Suprapubic skin (tissue), 4 donors: ENCODE results near the gene NDUFS5. TPM values are rescaled to one million over a fixed set of nuclear protein-coding genes. Genes with fewer than 3 reads are reported as not detected.
A peak's percentile ranks its signal among the peaks of the same experiment; 100 is the strongest.

Experiments used
- DNase-seq, 2 donors: peaks; one replicate each; pipeline ENCODE4 v3.0.0-alpha.2; 2019; ENCODE audit warnings: low spot score in 2 of 2
- H3K27ac ChIP-seq: fragments of 200-600 bp; sonication (generic); one replicate; pipeline ENCODE4 v1.5.1; 2019
- H3K27me3 ChIP-seq: fragments of 200-600 bp; sonication (generic); one replicate; pipeline ENCODE4 v1.5.1; 2019
- H3K36me3 ChIP-seq: fragments of 200-600 bp; sonication (generic); one replicate; pipeline ENCODE4 v1.5.1; 2019
- H3K4me1 ChIP-seq: fragments of 200-600 bp; sonication (generic); one replicate; pipeline ENCODE4 v1.5.1; 2019
- H3K4me3 ChIP-seq: fragments of 200-600 bp; sonication (generic); one replicate; pipeline ENCODE4 v1.5.1; 2019; ENCODE audit warnings: mild to moderate bottlenecking
- H3K9me3 ChIP-seq: fragments of 200-600 bp; sonication (generic); one replicate; pipeline ENCODE4 v1.5.1; 2019
- EP300 ChIP-seq: sonication (generic); formaldehyde crosslinking; IDR thresholded peaks from one replicate; pipeline ENCODE4 v1.6.1; 2017; ENCODE audit warnings: antibody characterized with exemption
- POLR2A ChIP-seq, 2 donors: fragments of 450-650 bp; IDR thresholded peaks; one replicate each; pipeline ENCODE4 v1.6.1; 2017; ENCODE audit warnings: antibody characterized with exemption in 2 of 2, mild to moderate bottlenecking in 2 of 2, moderate library complexity in 2 of 2
- POLR2AphosphoS5 ChIP-seq, 3 donors: sonication (generic); formaldehyde crosslinking; IDR thresholded peaks; one replicate each; pipeline ENCODE4 v1.6.1; 2017; ENCODE audit warnings: antibody characterized with exemption in 3 of 3
- WGBS: methylation state at CpG from one replicate; pipeline ENCODE4 v1.1.5; 2018; 5-methylcytosine and 5-hydroxymethylcytosine counted together
- total RNA-seq, 4 donors: library from RNA; depleted of rRNA; stranded (reverse); fragments of >200 nt; gene quantifications; one replicate each; pipeline ENCODE4 v1.1.0, GENCODE V29; 2016
- TF ChIP-seq, protein P1 (sequence below), 2 donors: fragments of 200-600 bp in 1 of 2; fragments of 450-650 bp in 1 of 2; sonication (generic) in 1 of 2; IDR thresholded peaks; one replicate each; pipeline ENCODE4 v1.5.1; 2016 to 2019; ENCODE audit warnings: antibody characterized with exemption in 2 of 2, mild to moderate bottlenecking in 1 of 2, moderate library complexity in 1 of 2

The NDUFS5 gene
- total RNA-seq, 4 donors from 2014 or later, result 314 to 371 (median 352) TPM

- peak within 1 kb of the TSS; percentile 96 for H3K27ac ChIP-seq
- DNase-seq, result peak; percentile 98 to 99
- under 1% methylated on average over 34 of the region's 76 CpGs for WGBS
- TF ChIP-seq, protein P1, sequence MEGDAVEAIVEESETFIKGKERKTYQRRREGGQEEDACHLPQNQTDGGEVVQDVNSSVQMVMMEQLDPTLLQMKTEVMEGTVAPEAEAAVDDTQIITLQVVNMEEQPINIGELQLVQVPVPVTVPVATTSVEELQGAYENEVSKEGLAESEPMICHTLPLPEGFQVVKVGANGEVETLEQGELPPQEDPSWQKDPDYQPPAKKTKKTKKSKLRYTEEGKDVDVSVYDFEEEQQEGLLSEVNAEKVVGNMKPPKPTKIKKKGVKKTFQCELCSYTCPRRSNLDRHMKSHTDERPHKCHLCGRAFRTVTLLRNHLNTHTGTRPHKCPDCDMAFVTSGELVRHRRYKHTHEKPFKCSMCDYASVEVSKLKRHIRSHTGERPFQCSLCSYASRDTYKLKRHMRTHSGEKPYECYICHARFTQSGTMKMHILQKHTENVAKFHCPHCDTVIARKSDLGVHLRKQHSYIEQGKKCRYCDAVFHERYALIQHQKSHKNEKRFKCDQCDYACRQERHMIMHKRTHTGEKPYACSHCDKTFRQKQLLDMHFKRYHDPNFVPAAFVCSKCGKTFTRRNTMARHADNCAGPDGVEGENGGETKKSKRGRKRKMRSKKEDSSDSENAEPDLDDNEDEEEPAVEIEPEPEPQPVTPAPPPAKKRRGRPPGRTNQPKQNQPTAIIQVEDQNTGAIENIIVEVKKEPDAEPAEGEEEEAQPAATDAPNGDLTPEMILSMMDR (IDR thresholded peaks at IDR 0.05), result peak in 1 of 2 donors; percentile 38
- TF ChIP-seq POLR2A (IDR thresholded peaks at IDR 0.05) (peak; percentile 38 to 89), EP300 (no peak), POLR2AphosphoS5 (IDR thresholded peaks at IDR 0.05) (peak in 2 of 3 donors; percentile 65 to 81)
- no peaks in the 10 kb centered on the region for H3K27me3 ChIP-seq
- peak within 1 kb of the TSS; percentile 99 for H3K4me3 ChIP-seq
- H3K36me3 ChIP-seq, result no peaks in the 10 kb centered on the region
- H3K4me1 ChIP-seq, result peaks cover 32% of the 10 kb centered on the region
- H3K9me3 ChIP-seq, result no peaks in the 10 kb centered on the region
These were observed 35.2 kb upstream of the NDUFS5 start, which contains the start of gene AKIRIN1 for GRCh38 chr1:38990738-38991637. TSS of gene AKIRIN1 (plus strand) at chr1:38991276. CDS start at chr1:38991381, 105 bp downstream.

DNA sequence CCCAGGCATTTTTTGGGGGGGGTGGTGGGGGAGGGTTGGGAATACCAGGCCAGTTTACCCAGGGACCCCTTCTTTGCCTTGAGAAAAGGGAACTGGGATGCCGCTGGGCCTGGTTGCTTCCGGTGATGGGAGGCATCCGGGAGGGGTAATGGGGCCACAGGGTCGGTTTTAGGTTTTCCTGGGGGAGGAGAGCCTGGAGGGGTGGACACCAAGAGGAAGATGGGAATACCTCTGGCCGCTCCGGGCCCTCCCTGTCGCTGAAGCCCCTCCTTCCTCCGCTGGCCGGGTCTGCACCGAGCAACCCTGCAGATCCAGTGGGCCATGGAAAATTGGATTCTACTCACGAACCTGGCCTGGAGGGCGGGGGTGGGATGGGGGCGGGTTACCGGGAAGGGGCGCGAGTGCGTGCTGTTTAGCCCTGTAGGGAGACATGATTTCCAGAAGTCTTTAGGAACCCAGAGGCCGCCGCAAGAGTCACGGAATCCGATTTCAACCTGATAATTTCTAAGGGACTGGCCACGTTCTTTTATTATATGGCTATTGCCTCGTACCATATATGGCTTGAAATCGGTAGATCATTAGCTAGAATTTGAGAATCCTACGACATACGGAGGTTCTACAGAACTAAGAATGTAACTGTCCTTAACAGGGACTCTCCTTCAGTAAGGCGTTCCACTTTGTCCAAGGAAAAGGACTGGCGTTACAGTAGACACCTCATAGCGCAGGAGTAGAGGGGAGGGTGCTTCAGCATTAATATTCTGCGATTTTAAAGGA, 34.3 kb upstream of the NDUFS5 start:
- Histone ChIP-seq H3K9me3 (no peaks in the 10 kb centered on the region), H3K27ac (peak overlapping the region; percentile 96), H3K4me1 (peaks cover 38% of the 10 kb centered on the region), H3K27me3 (no peaks in the 10 kb centered on the region), H3K4me3 (peak overlapping the region; percentile 99), H3K36me3 (no peaks in the 10 kb centered on the region)
- TF ChIP-seq EP300 (no peak), POLR2AphosphoS5 (IDR thresholded peaks at IDR 0.05) (no peak), POLR2A (IDR thresholded peaks at IDR 0.05) (no peak)
- TF ChIP-seq, protein P1 (IDR thresholded peaks at IDR 0.05), result no peak
- DNase-seq, result peak in 1 of 2 donors; percentile 77
- under 1% methylated on average over 29 of the region's 30 CpGs for WGBS

DNA sequence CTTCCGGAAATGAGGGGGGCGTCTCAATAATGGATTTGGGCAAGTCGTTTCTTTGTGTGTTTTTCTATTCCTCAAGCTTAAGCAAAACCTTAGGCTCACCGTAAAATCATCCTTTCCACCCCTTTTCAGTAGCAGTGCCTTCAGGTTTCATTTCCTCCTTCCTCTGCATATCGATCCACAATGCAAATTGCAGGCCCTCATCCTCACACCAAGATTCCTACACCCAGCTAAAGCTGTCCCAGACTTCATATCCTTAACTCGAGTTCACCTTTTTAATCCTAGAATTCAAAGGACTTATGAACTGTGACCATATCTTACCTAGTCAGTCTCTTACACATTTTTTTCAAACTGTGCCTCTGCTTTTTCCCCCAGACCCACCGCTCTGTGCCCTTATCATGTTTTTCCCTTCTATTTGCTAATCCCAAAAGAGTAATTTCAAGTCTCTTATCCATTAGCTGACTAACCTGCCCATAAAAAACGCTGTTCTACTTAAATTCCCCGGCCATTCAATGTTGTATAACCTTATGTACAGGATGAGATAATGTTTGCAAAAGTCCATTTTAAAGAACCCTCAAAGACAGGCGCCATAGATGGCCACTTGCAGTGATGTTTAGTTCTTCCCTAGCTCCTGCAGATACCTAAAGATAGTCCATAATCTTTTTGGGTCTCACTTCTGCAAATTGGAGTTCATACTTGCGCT, 33.6 kb upstream of the NDUFS5 start:
- Histone ChIP-seq H3K4me3 (peak overlapping the region; percentile 99), H3K9me3 (no peaks in the 10 kb centered on the region), H3K4me1 (peaks cover 46% of the 10 kb centered on the region), H3K27ac (peak overlapping the region; percentile 96), H3K27me3 (no peaks in the 10 kb centered on the region), H3K36me3 (no peaks in the 10 kb centered on the region)
- TF ChIP-seq POLR2AphosphoS5 (IDR thresholded peaks at IDR 0.05) (no peak), POLR2A (IDR thresholded peaks at IDR 0.05) (no peak), EP300 (no peak)
- TF ChIP-seq, protein P1 (IDR thresholded peaks at IDR 0.05), result no peak
- 21% methylated on average over 11 of the region's 11 CpGs for WGBS
- no peak for DNase-seq

- Histone ChIP-seq H3K4me3 (no peak overlapping the region), H3K27me3 (no peaks in the 10 kb centered on the region), H3K9me3 (no peaks in the 10 kb centered on the region), H3K4me1 (peaks cover 49% of the 10 kb centered on the region), H3K36me3 (no peaks in the 10 kb centered on the region), H3K27ac (no peak overlapping the region)
- no peak for DNase-seq
- WGBS, result 74% methylated on average over 5 of the region's 5 CpGs
- TF ChIP-seq POLR2AphosphoS5 (IDR thresholded peaks at IDR 0.05) (no peak), POLR2A (IDR thresholded peaks at IDR 0.05) (no peak), EP300 (no peak)
- TF ChIP-seq, protein P1 (IDR thresholded peaks at IDR 0.05), result no peak
These were observed 32.0 kb upstream of the NDUFS5 start for GRCh38 chr1:38994196-38994595.
